ENCODE data around the gene HNRNPAB.

Gene HNRNPAB

GRCh38 chr5:178216779-178217178 lies 12.4 kb downstream of the HNRNPAB start:
- no peak overlapping the region for H3K9ac ChIP-seq (ENCODE audit: low read length in 5 of 5)
- H3K4me3 ChIP-seq (ENCODE audit: low read depth in 1 of 5, low read length in 5 of 5) = no peak overlapping the region
- H3K36me3 ChIP-seq (ENCODE audit: control insufficient read depth in 5 of 5, insufficient read depth in 5 of 5, low read length in 5 of 5) = peaks cover 3 to 76% (median 64%) of the 10 kb centered on the region in 5 donors
- no peaks in the 10 kb centered on the region for H3K9me3 ChIP-seq (ENCODE audit: control insufficient read depth in 5 of 5, low read length in 5 of 5)
- H3K27ac ChIP-seq (ENCODE audit: low read depth, low read length) = no peak overlapping the region
- peaks cover 0 to 10% (median 7%) of the 10 kb centered on the region in 5 donors for H3K4me1 ChIP-seq (ENCODE audit: control insufficient read depth in 5 of 5, insufficient read depth in 5 of 5, low read length in 5 of 5)
- H3K27me3 ChIP-seq (ENCODE audit: control insufficient read depth in 5 of 5, insufficient read depth in 4 of 5, low read length in 5 of 5) = no peaks in the 10 kb centered on the region

GRCh38 chr5:178218237-178218776 lies 14.0 kb downstream of the HNRNPAB start:
- Histone ChIP-seq H3K27ac (ENCODE audit: low read depth, low read length) (no peak overlapping the region), H3K4me1 (ENCODE audit: control insufficient read depth in 5 of 5, insufficient read depth in 5 of 5, low read length in 5 of 5) (peaks cover 0 to 8% (median 7%) of the 10 kb centered on the region in 5 donors), H3K27me3 (ENCODE audit: control insufficient read depth in 5 of 5, insufficient read depth in 4 of 5, low read length in 5 of 5) (no peaks in the 10 kb centered on the region), H3K36me3 (ENCODE audit: control insufficient read depth in 5 of 5, insufficient read depth in 5 of 5, low read length in 5 of 5) (peaks cover 3 to 74% (median 62%) of the 10 kb centered on the region in 5 donors), H3K4me3 (ENCODE audit: low read depth in 1 of 5, low read length in 5 of 5) (no peak overlapping the region), H3K9me3 (ENCODE audit: control insufficient read depth in 5 of 5, low read length in 5 of 5) (no peaks in the 10 kb centered on the region), H3K9ac (ENCODE audit: low read length in 5 of 5) (no peak overlapping the region)

GRCh38 chr5:178218827-178219226 lies 14.5 kb downstream of the HNRNPAB start:
- Histone ChIP-seq H3K4me3 (ENCODE audit: low read depth in 1 of 5, low read length in 5 of 5) (no peak overlapping the region), H3K36me3 (ENCODE audit: control insufficient read depth in 5 of 5, insufficient read depth in 5 of 5, low read length in 5 of 5) (peaks cover 3 to 72% (median 60%) of the 10 kb centered on the region in 5 donors), H3K27ac (ENCODE audit: low read depth, low read length) (no peak overlapping the region), H3K9ac (ENCODE audit: low read length in 5 of 5) (no peak overlapping the region), H3K9me3 (ENCODE audit: control insufficient read depth in 5 of 5, low read length in 5 of 5) (no peaks in the 10 kb centered on the region), H3K27me3 (ENCODE audit: control insufficient read depth in 5 of 5, insufficient read depth in 4 of 5, low read length in 5 of 5) (no peaks in the 10 kb centered on the region), H3K4me1 (ENCODE audit: control insufficient read depth in 5 of 5, insufficient read depth in 5 of 5, low read length in 5 of 5) (peaks cover 0 to 9% (median 7%) of the 10 kb centered on the region in 5 donors)

GRCh38 chr5:178221282-178221681 lies 16.9 kb downstream of the HNRNPAB start:
- Histone ChIP-seq H3K4me1 (ENCODE audit: control insufficient read depth in 5 of 5, insufficient read depth in 5 of 5, low read length in 5 of 5) (peaks cover 0 to 10% (median 7%) of the 10 kb centered on the region in 5 donors), H3K9ac (ENCODE audit: low read length in 5 of 5) (no peak overlapping the region), H3K36me3 (ENCODE audit: control insufficient read depth in 5 of 5, insufficient read depth in 5 of 5, low read length in 5 of 5) (peaks cover 3 to 69% (median 48%) of the 10 kb centered on the region in 5 donors), H3K27ac (ENCODE audit: low read depth, low read length) (no peak overlapping the region), H3K4me3 (ENCODE audit: low read depth in 1 of 5, low read length in 5 of 5) (no peak overlapping the region), H3K27me3 (ENCODE audit: control insufficient read depth in 5 of 5, insufficient read depth in 4 of 5, low read length in 5 of 5) (no peaks in the 10 kb centered on the region), H3K9me3 (ENCODE audit: control insufficient read depth in 5 of 5, low read length in 5 of 5) (no peaks in the 10 kb centered on the region)

- H3K4me3 ChIP-seq (ENCODE audit: low read depth in 1 of 5, low read length in 5 of 5) = no peak overlapping the region
- peaks cover 0 to 10% (median 7%) of the 10 kb centered on the region in 5 donors for H3K4me1 ChIP-seq (ENCODE audit: control insufficient read depth in 5 of 5, insufficient read depth in 5 of 5, low read length in 5 of 5)
- H3K27ac ChIP-seq (ENCODE audit: low read depth, low read length) = no peak overlapping the region
- no peaks in the 10 kb centered on the region for H3K27me3 ChIP-seq (ENCODE audit: control insufficient read depth in 5 of 5, insufficient read depth in 4 of 5, low read length in 5 of 5)
- H3K9me3 ChIP-seq (ENCODE audit: control insufficient read depth in 5 of 5, low read length in 5 of 5) = no peaks in the 10 kb centered on the region
- H3K9ac ChIP-seq (ENCODE audit: low read length in 5 of 5) = no peak overlapping the region
- peaks cover 3 to 68% (median 43%) of the 10 kb centered on the region in 5 donors for H3K36me3 ChIP-seq (ENCODE audit: control insufficient read depth in 5 of 5, insufficient read depth in 5 of 5, low read length in 5 of 5)
Measured at GRCh38 chr5:178221853-178222252, 17.5 kb downstream of the HNRNPAB start.

- H3K9ac ChIP-seq (ENCODE audit: low read length in 5 of 5) = no peak overlapping the region
- H3K4me1 ChIP-seq (ENCODE audit: control insufficient read depth in 5 of 5, insufficient read depth in 5 of 5, low read length in 5 of 5) = peaks cover 0 to 10% (median 7%) of the 10 kb centered on the region in 5 donors
- no peak overlapping the region for H3K4me3 ChIP-seq (ENCODE audit: low read depth in 1 of 5, low read length in 5 of 5)
- H3K36me3 ChIP-seq (ENCODE audit: control insufficient read depth in 5 of 5, insufficient read depth in 5 of 5, low read length in 5 of 5) = peaks cover 3 to 70% (median 44%) of the 10 kb centered on the region in 5 donors
- H3K9me3 ChIP-seq (ENCODE audit: control insufficient read depth in 5 of 5, low read length in 5 of 5) = no peaks in the 10 kb centered on the region
- H3K27me3 ChIP-seq (ENCODE audit: control insufficient read depth in 5 of 5, insufficient read depth in 4 of 5, low read length in 5 of 5) = no peaks in the 10 kb centered on the region
- no peak overlapping the region for H3K27ac ChIP-seq (ENCODE audit: low read depth, low read length)
Measured at GRCh38 chr5:178222292-178222691, 18.0 kb downstream of the HNRNPAB start.

GRCh38 chr5:178223196-178223773 lies 19.0 kb downstream of the HNRNPAB start:
- Histone ChIP-seq H3K9me3 (ENCODE audit: control insufficient read depth in 5 of 5, low read length in 5 of 5) (no peaks in the 10 kb centered on the region), H3K27ac (ENCODE audit: low read depth, low read length) (no peak overlapping the region), H3K9ac (ENCODE audit: low read length in 5 of 5) (no peak overlapping the region), H3K4me1 (ENCODE audit: control insufficient read depth in 5 of 5, insufficient read depth in 5 of 5, low read length in 5 of 5) (peaks cover 0 to 11% (median 8%) of the 10 kb centered on the region in 5 donors), H3K36me3 (ENCODE audit: control insufficient read depth in 5 of 5, insufficient read depth in 5 of 5, low read length in 5 of 5) (peaks cover 3 to 77% (median 54%) of the 10 kb centered on the region in 5 donors), H3K27me3 (ENCODE audit: control insufficient read depth in 5 of 5, insufficient read depth in 4 of 5, low read length in 5 of 5) (no peaks in the 10 kb centered on the region), H3K4me3 (ENCODE audit: low read depth in 1 of 5, low read length in 5 of 5) (no peak overlapping the region)

GRCh38 chr5:178223828-178224335 lies 19.5 kb downstream of the HNRNPAB start:
- Histone ChIP-seq H3K4me1 (ENCODE audit: control insufficient read depth in 5 of 5, insufficient read depth in 5 of 5, low read length in 5 of 5) (peaks cover 0 to 17% (median 14%) of the 10 kb centered on the region in 5 donors), H3K9ac (ENCODE audit: low read length in 5 of 5) (no peak overlapping the region), H3K36me3 (ENCODE audit: control insufficient read depth in 5 of 5, insufficient read depth in 5 of 5, low read length in 5 of 5) (peaks cover 0 to 80% (median 60%) of the 10 kb centered on the region in 5 donors), H3K27ac (ENCODE audit: low read depth, low read length) (no peak overlapping the region), H3K27me3 (ENCODE audit: control insufficient read depth in 5 of 5, insufficient read depth in 4 of 5, low read length in 5 of 5) (no peaks in the 10 kb centered on the region), H3K9me3 (ENCODE audit: control insufficient read depth in 5 of 5, low read length in 5 of 5) (no peaks in the 10 kb centered on the region), H3K4me3 (ENCODE audit: low read depth in 1 of 5, low read length in 5 of 5) (no peak overlapping the region)

- Histone ChIP-seq H3K4me3 (ENCODE audit: low read depth in 1 of 5, low read length in 5 of 5) (no peak overlapping the region), H3K27me3 (ENCODE audit: control insufficient read depth in 5 of 5, insufficient read depth in 4 of 5, low read length in 5 of 5) (no peaks in the 10 kb centered on the region), H3K9me3 (ENCODE audit: control insufficient read depth in 5 of 5, low read length in 5 of 5) (no peaks in the 10 kb centered on the region), H3K27ac (ENCODE audit: low read depth, low read length) (no peak overlapping the region), H3K36me3 (ENCODE audit: control insufficient read depth in 5 of 5, insufficient read depth in 5 of 5, low read length in 5 of 5) (peaks cover 1 to 84% (median 63%) of the 10 kb centered on the region in 5 donors), H3K4me1 (ENCODE audit: control insufficient read depth in 5 of 5, insufficient read depth in 5 of 5, low read length in 5 of 5) (peaks cover 0 to 23% (median 19%) of the 10 kb centered on the region in 5 donors), H3K9ac (ENCODE audit: low read length in 5 of 5) (no peak overlapping the region)
Measured at GRCh38 chr5:178224403-178224802, 20.1 kb downstream of the HNRNPAB start.

- H3K36me3 ChIP-seq (ENCODE audit: control insufficient read depth in 5 of 5, insufficient read depth in 5 of 5, low read length in 5 of 5) = peaks cover 3 to 87% (median 68%) of the 10 kb centered on the region in 5 donors
- no peaks in the 10 kb centered on the region for H3K9me3 ChIP-seq (ENCODE audit: control insufficient read depth in 5 of 5, low read length in 5 of 5)
- H3K4me1 ChIP-seq (ENCODE audit: control insufficient read depth in 5 of 5, insufficient read depth in 5 of 5, low read length in 5 of 5) = peaks cover 2 to 30% (median 27%) of the 10 kb centered on the region in 5 donors
- H3K9ac ChIP-seq (ENCODE audit: low read length in 5 of 5) = no peak overlapping the region
- no peak overlapping the region for H3K4me3 ChIP-seq (ENCODE audit: low read depth in 1 of 5, low read length in 5 of 5)
- no peaks in the 10 kb centered on the region for H3K27me3 ChIP-seq (ENCODE audit: control insufficient read depth in 5 of 5, insufficient read depth in 4 of 5, low read length in 5 of 5)
- no peak overlapping the region for H3K27ac ChIP-seq (ENCODE audit: low read depth, low read length)
Measured at GRCh38 chr5:178225174-178225573, 20.8 kb downstream of the HNRNPAB start.
